Neural cell (in vitro differentiated cells): Measurements from ENCODE around the gene PTPRK.

Experiments used
- CTCF ChIP-seq: fragments of 450-650 bp; IDR thresholded peaks from 2 replicates; pipeline ENCODE4 v1.5.1; 2014; ENCODE audit warnings: antibody characterized with exemption, mild to moderate bottlenecking, moderate library complexity; ENCODE audit not compliant: poor library complexity, severe bottlenecking
- EP300 ChIP-seq: fragments of 450-650 bp; conservative IDR thresholded peaks from 2 replicates; pipeline ENCODE4 v1.6.1; 2014; ENCODE audit warnings: antibody characterized with exemption, mild to moderate bottlenecking, moderate library complexity; ENCODE audit not compliant: poor library complexity, severe bottlenecking
- EZH2 ChIP-seq: fragments of 200-600, 300-800 bp; shearing (Covaris generic), sonication (generic); IDR thresholded peaks from 2 replicates; pipeline ENCODE4 v1.6.1; 2014; ENCODE audit warnings: antibody characterized with exemption, low read length, borderline replicate concordance, mild to moderate bottlenecking; ENCODE audit not compliant: insufficient read depth, poor library complexity, severe bottlenecking
- POLR2AphosphoS5 ChIP-seq: IDR thresholded peaks from 2 replicates; pipeline ENCODE4 v1.6.1; 2012
- SMC3 ChIP-seq: fragments of 450-650 bp; conservative IDR thresholded peaks from 2 replicates; pipeline ENCODE4 v1.6.1; 2014; ENCODE audit warnings: antibody characterized with exemption, mild to moderate bottlenecking, moderate library complexity; ENCODE audit not compliant: poor library complexity
- TAF1 ChIP-seq: IDR thresholded peaks from 2 replicates; pipeline ENCODE4 v1.6.1; 2012; ENCODE audit warnings: low read depth
- TF ChIP-seq, protein P1 (sequence below): IDR thresholded peaks from 2 replicates; pipeline ENCODE4 v1.6.1; 2012; ENCODE audit warnings: borderline replicate concordance

DNA sequence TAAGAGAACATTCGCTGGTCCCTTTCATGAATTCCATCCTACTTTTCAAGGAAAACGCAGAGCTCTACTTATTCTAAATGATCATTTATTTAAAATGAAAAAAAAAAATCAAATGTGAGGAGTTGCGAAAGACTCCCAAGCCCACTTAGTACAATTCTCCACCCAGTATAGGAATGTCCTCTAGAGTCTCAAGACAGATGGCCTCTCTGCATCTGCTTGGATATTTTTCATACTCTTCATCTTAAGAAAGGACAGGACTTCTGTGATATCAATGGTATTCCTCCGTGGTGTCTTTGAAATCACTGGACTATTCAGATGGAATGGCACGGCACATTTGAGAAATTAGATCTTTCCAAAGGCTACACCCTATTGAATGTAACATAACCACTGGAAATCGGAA is 107.1 kb downstream of the PTPRK start:
- TF ChIP-seq CTCF (no peak), EZH2 (no peak), TAF1 (no peak), SMC3 (no peak), EP300 (no peak), POLR2AphosphoS5 (no peak)
- TF ChIP-seq, protein P1, sequence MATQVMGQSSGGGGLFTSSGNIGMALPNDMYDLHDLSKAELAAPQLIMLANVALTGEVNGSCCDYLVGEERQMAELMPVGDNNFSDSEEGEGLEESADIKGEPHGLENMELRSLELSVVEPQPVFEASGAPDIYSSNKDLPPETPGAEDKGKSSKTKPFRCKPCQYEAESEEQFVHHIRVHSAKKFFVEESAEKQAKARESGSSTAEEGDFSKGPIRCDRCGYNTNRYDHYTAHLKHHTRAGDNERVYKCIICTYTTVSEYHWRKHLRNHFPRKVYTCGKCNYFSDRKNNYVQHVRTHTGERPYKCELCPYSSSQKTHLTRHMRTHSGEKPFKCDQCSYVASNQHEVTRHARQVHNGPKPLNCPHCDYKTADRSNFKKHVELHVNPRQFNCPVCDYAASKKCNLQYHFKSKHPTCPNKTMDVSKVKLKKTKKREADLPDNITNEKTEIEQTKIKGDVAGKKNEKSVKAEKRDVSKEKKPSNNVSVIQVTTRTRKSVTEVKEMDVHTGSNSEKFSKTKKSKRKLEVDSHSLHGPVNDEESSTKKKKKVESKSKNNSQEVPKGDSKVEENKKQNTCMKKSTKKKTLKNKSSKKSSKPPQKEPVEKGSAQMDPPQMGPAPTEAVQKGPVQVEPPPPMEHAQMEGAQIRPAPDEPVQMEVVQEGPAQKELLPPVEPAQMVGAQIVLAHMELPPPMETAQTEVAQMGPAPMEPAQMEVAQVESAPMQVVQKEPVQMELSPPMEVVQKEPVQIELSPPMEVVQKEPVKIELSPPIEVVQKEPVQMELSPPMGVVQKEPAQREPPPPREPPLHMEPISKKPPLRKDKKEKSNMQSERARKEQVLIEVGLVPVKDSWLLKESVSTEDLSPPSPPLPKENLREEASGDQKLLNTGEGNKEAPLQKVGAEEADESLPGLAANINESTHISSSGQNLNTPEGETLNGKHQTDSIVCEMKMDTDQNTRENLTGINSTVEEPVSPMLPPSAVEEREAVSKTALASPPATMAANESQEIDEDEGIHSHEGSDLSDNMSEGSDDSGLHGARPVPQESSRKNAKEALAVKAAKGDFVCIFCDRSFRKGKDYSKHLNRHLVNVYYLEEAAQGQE: no peak
